Measurements from ENCODE around the gene REG3A.

- no peak for TF ChIP-seq RORB (CRISPR knock-in tag; IDR thresholded peaks at IDR 0.05)
- TF ChIP-seq ERG (CRISPR knock-in tag; IDR thresholded peaks at IDR 0.05), result no peak
- no peak for TF ChIP-seq NR2C2 (CRISPR knock-in tag; IDR thresholded peaks at IDR 0.05)
Measured at GRCh38 chr2:79189465-79189864, 29.9 kb upstream of the REG3A start.
